ENCODE results near the gene EAF2.

EAF2 gene

DNA sequence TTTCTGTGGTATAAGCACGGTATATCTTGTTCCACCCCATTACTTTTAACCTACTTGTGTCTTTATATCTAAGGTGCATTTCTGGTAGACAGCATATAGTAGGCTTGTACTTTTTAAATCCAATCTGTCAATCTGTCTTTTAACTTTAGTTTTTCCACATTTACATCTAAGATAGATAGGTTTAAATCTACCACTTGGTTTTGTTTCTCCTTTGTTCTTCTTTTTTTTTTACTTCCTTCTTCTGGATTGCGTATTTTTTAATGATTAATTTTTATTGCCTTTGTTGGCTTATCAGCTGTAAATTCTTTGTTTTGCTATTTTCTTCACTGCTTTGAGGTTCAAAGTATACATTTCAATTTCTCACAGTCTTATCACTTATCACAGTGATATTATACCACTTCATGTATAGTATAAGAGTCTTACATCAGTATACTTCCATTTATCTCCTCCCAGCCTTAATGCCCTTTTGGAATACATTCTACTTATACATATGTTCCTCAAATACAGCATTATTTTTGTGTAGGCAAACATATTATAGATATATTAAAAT, 31.2 kb upstream of the EAF2 start:
- H3K4me3 ChIP-seq (ENCODE audit: low read depth, low read length) = no peak overlapping the region
- CTCF ChIA-PET = no interaction called here
- DNase-seq (ENCODE audit: low read depth, low spot score) = no peak
- POLR2A ChIA-PET = no interaction called here
- TF ChIP-seq, protein P1, sequence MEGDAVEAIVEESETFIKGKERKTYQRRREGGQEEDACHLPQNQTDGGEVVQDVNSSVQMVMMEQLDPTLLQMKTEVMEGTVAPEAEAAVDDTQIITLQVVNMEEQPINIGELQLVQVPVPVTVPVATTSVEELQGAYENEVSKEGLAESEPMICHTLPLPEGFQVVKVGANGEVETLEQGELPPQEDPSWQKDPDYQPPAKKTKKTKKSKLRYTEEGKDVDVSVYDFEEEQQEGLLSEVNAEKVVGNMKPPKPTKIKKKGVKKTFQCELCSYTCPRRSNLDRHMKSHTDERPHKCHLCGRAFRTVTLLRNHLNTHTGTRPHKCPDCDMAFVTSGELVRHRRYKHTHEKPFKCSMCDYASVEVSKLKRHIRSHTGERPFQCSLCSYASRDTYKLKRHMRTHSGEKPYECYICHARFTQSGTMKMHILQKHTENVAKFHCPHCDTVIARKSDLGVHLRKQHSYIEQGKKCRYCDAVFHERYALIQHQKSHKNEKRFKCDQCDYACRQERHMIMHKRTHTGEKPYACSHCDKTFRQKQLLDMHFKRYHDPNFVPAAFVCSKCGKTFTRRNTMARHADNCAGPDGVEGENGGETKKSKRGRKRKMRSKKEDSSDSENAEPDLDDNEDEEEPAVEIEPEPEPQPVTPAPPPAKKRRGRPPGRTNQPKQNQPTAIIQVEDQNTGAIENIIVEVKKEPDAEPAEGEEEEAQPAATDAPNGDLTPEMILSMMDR (IDR thresholded peaks at IDR 0.05; ENCODE audit: insufficient read depth, low read length, missing control alignments) = no peak

DNA sequence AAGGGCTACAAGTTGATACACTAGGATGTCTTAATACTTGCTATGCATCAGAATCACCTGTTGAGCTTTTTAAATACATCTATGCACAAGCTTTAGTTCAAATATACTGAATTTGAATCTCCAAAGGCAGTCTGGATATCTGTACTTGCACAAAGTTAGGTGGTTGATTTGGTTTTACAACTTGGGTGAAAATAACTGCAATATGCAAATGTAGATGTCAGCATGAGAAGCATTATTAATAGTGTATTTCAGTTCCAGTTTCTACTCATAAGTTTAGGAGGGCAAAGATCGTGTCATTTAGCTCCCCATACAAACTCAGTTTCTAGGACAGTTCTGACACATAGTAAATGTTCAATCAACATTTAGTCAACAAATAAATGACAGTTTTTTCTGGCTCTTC, 25.8 kb upstream of the EAF2 start:
- TF ChIP-seq, protein P1 (IDR thresholded peaks at IDR 0.05; ENCODE audit: insufficient read depth, low read length, missing control alignments) = no peak

DNA sequence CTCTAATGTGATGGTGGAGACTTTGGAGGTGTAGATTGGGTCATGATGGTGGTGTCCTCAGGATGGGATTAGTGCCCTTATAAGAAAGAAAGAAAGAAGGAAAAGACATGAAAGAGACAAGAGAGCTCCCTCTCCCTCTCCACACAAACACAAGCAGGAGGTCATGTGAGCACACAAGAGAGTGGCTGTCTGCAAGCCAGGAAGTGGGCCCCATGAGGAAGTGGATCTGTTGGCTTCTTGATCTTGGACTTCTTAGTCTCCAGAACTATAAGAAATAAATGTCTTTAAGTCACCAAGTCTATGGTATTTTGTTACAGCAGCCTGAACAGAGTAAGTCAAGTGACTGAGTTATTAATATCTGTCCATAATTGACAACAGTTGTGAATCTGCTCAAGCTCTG, 17.3 kb upstream of the EAF2 start:
- H3K4me3 ChIP-seq (ENCODE audit: low read depth, low read length) = no peak overlapping the region
- CTCF ChIA-PET = no interaction called here
- POLR2A ChIA-PET = interaction anchor here (1.7 kb wide), 1 partner anchor 17 kb away, joined by 5 read pairs; the partner anchor contains the start of genes EAF2 and IQCB1
- DNase-seq (ENCODE audit: low read depth, low spot score) = no peak
- TF ChIP-seq, protein P1 (IDR thresholded peaks at IDR 0.05; ENCODE audit: insufficient read depth, low read length, missing control alignments) = no peak

More for the DNA sequence above, 25.8 kb upstream of the EAF2 start:
- ChIA-PET CTCF (interaction anchor here (1.2 kb wide), 1 partner anchor 13 kb away, joined by 3 read pairs; no protein-coding TSS in a partner anchor), POLR2A (no interaction called here)
- DNase-seq (ENCODE audit: low read depth, low spot score) = no peak
- no peak overlapping the region for H3K4me3 ChIP-seq (ENCODE audit: low read depth, low read length)

DNA sequence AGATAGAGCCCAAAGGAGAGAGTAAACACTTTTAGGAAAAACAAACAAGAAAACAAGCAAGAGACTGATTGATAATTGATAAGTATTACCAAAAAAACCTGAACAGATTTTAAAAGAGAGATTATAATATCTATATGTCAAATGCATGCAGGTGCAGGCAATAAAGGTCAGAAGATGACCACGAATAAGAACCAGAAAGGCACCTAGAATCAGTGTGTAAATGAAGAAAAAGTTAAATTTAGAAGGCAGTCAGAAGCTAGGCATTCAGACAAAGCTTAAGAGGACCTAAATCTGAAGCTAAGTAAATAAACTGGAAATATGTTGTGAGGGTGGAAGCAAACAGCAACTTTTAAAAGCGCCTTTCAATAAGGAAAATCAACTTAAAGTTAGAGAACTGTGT, 16.4 kb upstream of the EAF2 start:
- ChIA-PET POLR2A (interaction anchor here (1.7 kb wide), 1 partner anchor 16 kb away, joined by 5 read pairs; the partner anchor contains the start of genes EAF2 and IQCB1), CTCF (no interaction called here)
- no peak overlapping the region for H3K4me3 ChIP-seq (ENCODE audit: low read depth, low read length)

DNA sequence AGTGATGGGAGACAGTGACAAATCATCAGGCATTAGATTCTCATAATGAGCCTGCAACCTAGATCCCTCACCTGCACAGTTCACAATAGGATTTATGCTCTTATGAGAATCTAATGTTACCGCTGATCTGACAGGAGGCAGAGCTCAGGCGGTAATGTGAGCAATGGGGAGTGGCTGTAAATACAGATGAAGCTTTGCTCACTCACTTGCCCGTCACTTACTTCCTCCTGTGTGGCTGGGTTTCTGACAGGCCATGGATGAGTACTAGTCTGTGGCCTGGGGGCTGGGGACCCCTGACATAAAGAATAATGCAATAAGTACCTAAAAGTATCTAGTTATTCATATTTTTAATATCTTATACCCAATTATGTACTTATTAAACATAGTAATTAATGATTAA, 15.8 kb upstream of the EAF2 start:
- DNase-seq (ENCODE audit: low read depth, low spot score) = no peak
- ChIA-PET POLR2A (interaction anchor here (0.6 to 1.7 kb wide), 2 partner anchors 15 to 32 kb away, joined by 3 to 5 read pairs; partner anchors contain the start of genes EAF2 and IQCB1), CTCF (no interaction called here)
- no peak overlapping the region for H3K4me3 ChIP-seq (ENCODE audit: low read depth, low read length)
- TF ChIP-seq, protein P1 (IDR thresholded peaks at IDR 0.05; ENCODE audit: insufficient read depth, low read length, missing control alignments) = no peak

More for the DNA sequence above, 16.4 kb upstream of the EAF2 start:
- TF ChIP-seq, protein P1 (IDR thresholded peaks at IDR 0.05; ENCODE audit: insufficient read depth, low read length, missing control alignments) = no peak
- no peak for DNase-seq (ENCODE audit: low read depth, low spot score)

DNA sequence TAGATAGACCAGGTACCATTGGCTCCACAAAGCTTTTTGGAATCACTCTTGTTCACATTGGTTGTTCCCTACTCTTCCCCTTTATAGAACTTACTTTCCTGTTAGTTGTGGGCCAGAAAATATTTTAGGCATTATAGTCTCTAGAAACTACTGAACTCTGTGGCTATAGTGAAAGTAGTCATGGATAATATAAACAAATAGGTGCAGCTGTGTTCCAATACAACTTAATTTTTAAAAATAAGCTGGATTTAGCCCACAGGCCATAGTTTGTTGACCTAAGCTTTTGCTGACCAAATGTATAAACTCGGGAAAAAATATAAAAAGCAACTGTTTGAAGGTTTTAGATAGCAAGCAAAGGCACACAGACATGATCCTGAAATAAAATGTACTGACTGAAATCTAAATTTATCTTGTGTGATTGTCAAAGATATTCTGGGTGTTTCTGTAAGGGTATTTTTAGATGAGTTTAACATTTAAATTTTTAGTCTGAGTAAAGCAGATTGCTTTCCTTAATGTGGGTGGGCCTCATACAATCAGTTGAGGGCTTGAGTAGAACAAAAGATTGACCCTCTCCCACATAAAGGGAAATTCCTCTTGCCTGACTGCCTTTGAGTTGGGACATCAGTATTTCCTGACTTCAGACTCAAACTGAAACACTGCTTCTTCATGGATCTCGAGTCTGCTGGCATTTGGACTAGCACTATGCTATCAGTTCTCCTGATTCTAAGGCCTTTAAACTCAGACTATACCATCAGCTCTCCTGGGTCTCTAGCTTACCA, 13.4 kb upstream of the EAF2 start:
- no peak for DNase-seq (ENCODE audit: low read depth, low spot score)
- ChIA-PET CTCF (interaction anchor here (1.5 kb wide), 1 partner anchor 13 kb away, joined by 3 read pairs; no protein-coding TSS in a partner anchor), POLR2A (no interaction called here)
- TF ChIP-seq, protein P1 (IDR thresholded peaks at IDR 0.05; ENCODE audit: insufficient read depth, low read length, missing control alignments) = no peak
- H3K4me3 ChIP-seq (ENCODE audit: low read depth, low read length) = no peak overlapping the region
